Panc1 (cell line): ENCODE measurements around the gene PCGF3.

Source experiments
- CTCF ChIP-seq: fragments of 450-650 bp; IDR thresholded peaks from 2 replicates; pipeline ENCODE4 v1.5.1; 2017; ENCODE audit warnings: mild to moderate bottlenecking
- SIN3A ChIP-seq: IDR thresholded peaks from 2 replicates; pipeline ENCODE4 v1.6.1; 2012; ENCODE audit warnings: low read depth, mild to moderate bottlenecking, low read length, moderate library complexity, borderline replicate concordance; ENCODE audit not compliant: insufficient read depth

GRCh38 chr4:784401-785331 is 79.0 kb downstream of the PCGF3 start:
- TF ChIP-seq CTCF (no peak), SIN3A (no peak)
